Measurements from ENCODE around the gene TMEM131. TPM values are rescaled to one million over a fixed set of nuclear protein-coding genes. Genes with fewer than 3 reads are reported as not detected.

The TMEM131 gene
- total and polyA plus RNA-seq, 10 of the 15 experiments (the other 5 are each of a cell fraction or from before 2014, with no cell fraction given) = 6.0 to 48.2 (median 23.2) TPM

DNA sequence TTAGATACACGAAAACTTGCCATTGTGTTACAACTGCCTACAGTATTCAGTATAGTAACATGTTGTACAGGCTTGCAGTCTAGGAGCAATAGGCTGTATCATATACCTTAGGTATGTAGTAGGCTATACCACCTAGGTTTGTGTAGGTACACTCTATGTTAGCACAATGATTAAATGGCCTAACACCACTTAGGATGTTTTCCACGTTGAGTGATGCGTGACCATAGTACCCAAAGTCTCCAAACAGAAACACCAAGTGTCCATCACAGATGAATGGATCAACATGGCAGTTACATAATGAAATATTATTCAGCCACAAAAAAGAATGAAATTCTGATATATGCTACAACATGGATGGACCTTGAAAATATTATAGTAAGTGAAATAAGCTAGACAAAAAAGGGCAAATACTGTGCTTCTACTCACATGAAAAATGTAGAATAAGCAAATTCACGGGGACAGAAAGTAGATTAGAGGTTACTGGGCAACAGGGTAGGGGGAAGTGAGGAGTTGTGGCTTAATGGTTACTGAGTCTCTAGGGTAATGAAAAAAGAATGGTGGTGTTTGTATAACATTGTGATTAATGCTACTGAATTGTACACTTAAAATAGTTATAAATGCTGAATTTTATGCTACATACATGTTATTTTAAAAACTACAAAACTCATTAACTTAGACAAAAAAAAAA lies 62.6 kb downstream of the TMEM131 start (continued):
- TF ChIP-seq, protein P1, sequence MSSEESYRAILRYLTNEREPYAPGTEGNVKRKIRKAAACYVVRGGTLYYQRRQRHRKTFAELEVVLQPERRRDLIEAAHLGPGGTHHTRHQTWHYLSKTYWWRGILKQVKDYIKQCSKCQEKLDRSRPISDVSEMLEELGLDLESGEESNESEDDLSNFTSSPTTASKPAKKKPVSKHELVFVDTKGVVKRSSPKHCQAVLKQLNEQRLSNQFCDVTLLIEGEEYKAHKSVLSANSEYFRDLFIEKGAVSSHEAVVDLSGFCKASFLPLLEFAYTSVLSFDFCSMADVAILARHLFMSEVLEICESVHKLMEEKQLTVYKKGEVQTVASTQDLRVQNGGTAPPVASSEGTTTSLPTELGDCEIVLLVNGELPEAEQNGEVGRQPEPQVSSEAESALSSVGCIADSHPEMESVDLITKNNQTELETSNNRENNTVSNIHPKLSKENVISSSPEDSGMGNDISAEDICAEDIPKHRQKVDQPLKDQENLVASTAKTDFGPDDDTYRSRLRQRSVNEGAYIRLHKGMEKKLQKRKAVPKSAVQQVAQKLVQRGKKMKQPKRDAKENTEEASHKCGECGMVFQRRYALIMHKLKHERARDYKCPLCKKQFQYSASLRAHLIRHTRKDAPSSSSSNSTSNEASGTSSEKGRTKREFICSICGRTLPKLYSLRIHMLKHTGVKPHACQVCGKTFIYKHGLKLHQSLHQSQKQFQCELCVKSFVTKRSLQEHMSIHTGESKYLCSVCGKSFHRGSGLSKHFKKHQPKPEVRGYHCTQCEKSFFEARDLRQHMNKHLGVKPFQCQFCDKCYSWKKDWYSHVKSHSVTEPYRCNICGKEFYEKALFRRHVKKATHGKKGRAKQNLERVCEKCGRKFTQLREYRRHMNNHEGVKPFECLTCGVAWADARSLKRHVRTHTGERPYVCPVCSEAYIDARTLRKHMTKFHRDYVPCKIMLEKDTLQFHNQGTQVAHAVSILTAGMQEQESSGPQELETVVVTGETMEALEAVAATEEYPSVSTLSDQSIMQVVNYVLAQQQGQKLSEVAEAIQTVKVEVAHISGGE (CRISPR knock-in tag; IDR thresholded peaks at IDR 0.05) = no peak
- TF ChIP-seq EGR1 (IDR thresholded peaks at IDR 0.05; ENCODE audit: borderline replicate concordance in 1 of 2, low read depth in 2 of 2, low read length in 2 of 2) (no peak), CUX1 (IDR thresholded peaks at IDR 0.05; ENCODE audit: insufficient replicate concordance, low read depth, low read length) (no peak), KAT2A (conservative IDR thresholded peaks at IDR 0.05; ENCODE audit: control insufficient read depth, low read depth, low read length) (no peak), BACH1 (IDR thresholded peaks at IDR 0.05; ENCODE audit: borderline replicate concordance) (no peak), NFYB (IDR thresholded peaks at IDR 0.05; ENCODE audit: insufficient read depth, low read depth, low read length) (no peak), DPF2 (IDR thresholded peaks at IDR 0.05) (0 out of 2 replicates have a peak, but pooled peaks have one; percentile 24), RBBP5 (conservative IDR thresholded peaks at IDR 0.05) (no peak), NBN (IDR thresholded peaks at IDR 0.05) (peak; percentile 58), RELA (IDR thresholded peaks at IDR 0.05; ENCODE audit: borderline replicate concordance, partially characterized antibody) (no peak), CBFB (IDR thresholded peaks at IDR 0.05; ENCODE audit: low read depth) (no peak), SPI1 (IDR thresholded peaks at IDR 0.05; ENCODE audit: borderline replicate concordance, insufficient read depth, low read depth, low read length) (peak; percentile 91), STAT3 (IDR thresholded peaks at IDR 0.05; ENCODE audit: low read depth, low read length) (0 out of 2 replicates have a peak, but pooled peaks have one; percentile 24), E2F4 (IDR thresholded peaks at IDR 0.05; ENCODE audit: low read depth, low read length) (no peak)
- TF ChIP-seq, protein P2, sequence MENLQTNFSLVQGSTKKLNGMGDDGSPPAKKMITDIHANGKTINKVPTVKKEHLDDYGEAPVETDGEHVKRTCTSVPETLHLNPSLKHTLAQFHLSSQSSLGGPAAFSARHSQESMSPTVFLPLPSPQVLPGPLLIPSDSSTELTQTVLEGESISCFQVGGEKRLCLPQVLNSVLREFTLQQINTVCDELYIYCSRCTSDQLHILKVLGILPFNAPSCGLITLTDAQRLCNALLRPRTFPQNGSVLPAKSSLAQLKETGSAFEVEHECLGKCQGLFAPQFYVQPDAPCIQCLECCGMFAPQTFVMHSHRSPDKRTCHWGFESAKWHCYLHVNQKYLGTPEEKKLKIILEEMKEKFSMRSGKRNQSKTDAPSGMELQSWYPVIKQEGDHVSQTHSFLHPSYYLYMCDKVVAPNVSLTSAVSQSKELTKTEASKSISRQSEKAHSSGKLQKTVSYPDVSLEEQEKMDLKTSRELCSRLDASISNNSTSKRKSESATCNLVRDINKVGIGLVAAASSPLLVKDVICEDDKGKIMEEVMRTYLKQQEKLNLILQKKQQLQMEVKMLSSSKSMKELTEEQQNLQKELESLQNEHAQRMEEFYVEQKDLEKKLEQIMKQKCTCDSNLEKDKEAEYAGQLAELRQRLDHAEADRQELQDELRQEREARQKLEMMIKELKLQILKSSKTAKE (IDR thresholded peaks at IDR 0.05; ENCODE audit: low read depth, poor library complexity, severe bottlenecking) = no peak
- TF ChIP-seq, protein P3, sequence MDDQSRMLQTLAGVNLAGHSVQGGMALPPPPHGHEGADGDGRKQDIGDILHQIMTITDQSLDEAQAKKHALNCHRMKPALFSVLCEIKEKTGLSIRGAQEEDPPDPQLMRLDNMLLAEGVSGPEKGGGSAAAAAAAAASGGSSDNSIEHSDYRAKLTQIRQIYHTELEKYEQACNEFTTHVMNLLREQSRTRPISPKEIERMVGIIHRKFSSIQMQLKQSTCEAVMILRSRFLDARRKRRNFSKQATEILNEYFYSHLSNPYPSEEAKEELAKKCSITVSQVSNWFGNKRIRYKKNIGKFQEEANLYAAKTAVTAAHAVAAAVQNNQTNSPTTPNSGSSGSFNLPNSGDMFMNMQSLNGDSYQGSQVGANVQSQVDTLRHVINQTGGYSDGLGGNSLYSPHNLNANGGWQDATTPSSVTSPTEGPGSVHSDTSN (IDR thresholded peaks at IDR 0.05; ENCODE audit: insufficient replicate concordance, low read depth, low read length) = no peak

All from GM12878 (cell line).